ENCODE measurements around the gene CKB. TPM values are rescaled to one million over a fixed set of nuclear protein-coding genes. Genes with fewer than 3 reads are reported as not detected.
"Not testable (repeated sequence)": the region's sequence is repeated elsewhere in the genome, so short reads cannot be mapped to it uniquely, and the experiment has no call there.

The CKB gene
- total RNA-seq, 2 donors from 2014 or later: 602 to 920 TPM

GRCh38 chr14:103514596-103515421 lies 7.8 kb downstream of the CKB start:
- TF ChIP-seq CTCF (conservative IDR thresholded peaks at IDR 0.05): no peak
- H3K4me1 ChIP-seq (ENCODE audit: control insufficient read depth, insufficient read depth, low read length): peaks cover 3% of the 10 kb centered on the region
- Mint-ChIP-seq H3K36me3 (ENCODE audit: low read depth) (peaks cover 36% of the 10 kb centered on the region), H3K4me3 (no peak overlapping the region), H3K27ac (no peak overlapping the region), H3K4me1 (peaks cover 6% of the 10 kb centered on the region), H3K9me3 (no peaks in the 10 kb centered on the region), H3K27me3 (ENCODE audit: insufficient read depth) (no peaks in the 10 kb centered on the region)
- H3K9me3 ChIP-seq (ENCODE audit: control insufficient read depth, low read length): no peaks in the 10 kb centered on the region
- 92% methylated on average over 11 to 18 of the region's 18 CpGs for WGBS, 2 experiments (ENCODE audit: insufficient coverage in 1 of 2, insufficient read length in 1 of 2)
- no peak overlapping the region for H3K27ac ChIP-seq (ENCODE audit: low read depth, low read length)
- H3K27me3 ChIP-seq (ENCODE audit: control insufficient read depth, insufficient read depth, low read length, poor library complexity, severe bottlenecking): no peaks in the 10 kb centered on the region
- H3K36me3 ChIP-seq (ENCODE audit: control insufficient read depth, insufficient read depth, low read length): peaks cover 27% of the 10 kb centered on the region
- no peak overlapping the region for H3K4me3 ChIP-seq (ENCODE audit: low read length)
- H3K9ac ChIP-seq (ENCODE audit: extremely low read depth, low read length, poor library complexity, severe bottlenecking): no peak overlapping the region
- peak; percentile 44 for DNase-seq

DNA sequence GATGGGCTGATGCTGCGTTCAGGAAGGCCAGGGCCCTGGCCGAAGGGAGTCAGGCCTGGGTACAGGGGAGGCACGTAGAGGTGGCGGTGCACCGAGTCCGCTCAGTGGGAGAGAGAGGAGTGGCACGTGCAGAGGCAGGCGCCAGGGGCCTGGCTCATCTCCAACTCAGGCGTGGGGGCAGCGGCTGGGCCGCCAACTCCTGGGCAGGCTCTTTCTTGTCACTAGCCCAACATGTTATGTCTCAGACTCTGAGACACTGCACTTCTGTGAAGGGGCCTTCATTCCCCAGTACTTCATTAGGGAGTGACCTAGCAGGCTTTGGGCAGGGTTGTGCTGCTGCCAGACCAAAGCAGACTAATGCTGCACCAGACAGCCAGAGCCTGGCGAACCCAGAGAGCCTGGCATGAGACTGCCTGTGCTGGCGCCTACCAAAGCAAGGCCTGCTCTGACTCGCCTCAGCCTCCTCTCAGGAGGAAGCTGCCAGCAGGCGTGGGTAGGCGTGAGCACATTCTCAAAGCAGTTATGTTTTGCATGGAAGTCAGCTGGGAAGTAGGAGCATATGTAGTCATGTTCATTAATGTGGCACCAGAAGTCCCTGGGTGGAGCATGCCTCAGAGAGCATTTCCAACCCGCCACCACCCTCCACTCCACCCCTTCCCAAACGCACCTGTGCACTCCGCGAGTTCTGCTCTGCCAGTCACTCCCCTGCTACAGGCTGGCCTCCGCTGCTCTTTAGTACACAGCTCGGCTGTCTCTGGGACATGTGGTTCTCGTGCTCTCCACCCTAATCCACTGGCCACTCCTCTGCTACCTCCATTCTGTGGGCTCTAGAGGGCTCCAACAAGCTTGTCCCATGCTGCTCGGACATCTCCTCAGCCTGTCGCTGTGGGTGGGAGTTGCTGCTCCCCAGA lies 9.7 kb downstream of the CKB start:
- H3K9ac ChIP-seq (ENCODE audit: extremely low read depth, low read length, poor library complexity, severe bottlenecking): no peak overlapping the region
- Mint-ChIP-seq H3K27ac (no peak overlapping the region), H3K4me3 (no peak overlapping the region)

GRCh38 chr14:103512180-103512579 lies 10.4 kb downstream of the CKB start:
- not testable (repeated sequence) for H3K9me3 ChIP-seq (ENCODE audit: control insufficient read depth, low read length); H3K27ac Mint-ChIP-seq; H3K4me3 Mint-ChIP-seq; H3K9me3 Mint-ChIP-seq; H3K4me3 ChIP-seq (ENCODE audit: low read length); H3K4me1 Mint-ChIP-seq; H3K27me3 ChIP-seq (ENCODE audit: control insufficient read depth, insufficient read depth, low read length, poor library complexity, severe bottlenecking); H3K4me1 ChIP-seq (ENCODE audit: control insufficient read depth, insufficient read depth, low read length); H3K27ac ChIP-seq (ENCODE audit: low read depth, low read length); H3K9ac ChIP-seq (ENCODE audit: extremely low read depth, low read length, poor library complexity, severe bottlenecking); H3K27me3 Mint-ChIP-seq (ENCODE audit: insufficient read depth)
- peaks cover 31% of the 10 kb centered on the region for H3K36me3 ChIP-seq (ENCODE audit: control insufficient read depth, insufficient read depth, low read length)
- DNase-seq: peak; percentile 12
- peaks cover 49% of the 10 kb centered on the region for H3K36me3 Mint-ChIP-seq (ENCODE audit: low read depth)
- WGBS, 2 experiments (ENCODE audit: insufficient coverage in 1 of 2, insufficient read length in 1 of 2): 89 to 94% methylated on average over 4 to 8 of the region's 8 CpGs

More for the DNA sequence above, 9.7 kb downstream of the CKB start:
- H3K9me3 ChIP-seq (ENCODE audit: control insufficient read depth, low read length): no peaks in the 10 kb centered on the region
- no peaks in the 10 kb centered on the region for H3K27me3 Mint-ChIP-seq (ENCODE audit: insufficient read depth)
- peaks cover 41% of the 10 kb centered on the region for H3K36me3 Mint-ChIP-seq (ENCODE audit: low read depth)
- H3K36me3 ChIP-seq (ENCODE audit: control insufficient read depth, insufficient read depth, low read length): peaks cover 31% of the 10 kb centered on the region
- peak; percentile 63 for DNase-seq
- H3K27me3 ChIP-seq (ENCODE audit: control insufficient read depth, insufficient read depth, low read length, poor library complexity, severe bottlenecking): no peaks in the 10 kb centered on the region
- 92 to 97% methylated on average over 19 to 25 of the region's 25 CpGs for WGBS, 2 experiments (ENCODE audit: insufficient coverage in 1 of 2, insufficient read length in 1 of 2)
- H3K27ac ChIP-seq (ENCODE audit: low read depth, low read length): peak overlapping the region; percentile 38
- no peaks in the 10 kb centered on the region for H3K4me1 ChIP-seq (ENCODE audit: control insufficient read depth, insufficient read depth, low read length)
- no peaks in the 10 kb centered on the region for H3K9me3 Mint-ChIP-seq
- no peaks in the 10 kb centered on the region for H3K4me1 Mint-ChIP-seq
- no peak for TF ChIP-seq CTCF (conservative IDR thresholded peaks at IDR 0.05)
- H3K4me3 ChIP-seq (ENCODE audit: low read length): no peak overlapping the region

Data from endodermal cell (in vitro differentiated cells).